GM12891 (cell line): ENCODE data around the gene CDK6.

ENCODE experiments used
- POLR2A ChIP-seq: IDR thresholded peaks from 2 replicates; pipeline ENCODE4 v1.6.1; 2011; ENCODE audit warnings: low read depth, low read length, control low read depth
- TAF1 ChIP-seq: IDR thresholded peaks from 2 replicates; pipeline ENCODE4 v1.6.1; 2011; ENCODE audit warnings: low read depth, low read length, control low read depth

GRCh38 chr7:92569137-92569536, 267.2 kb downstream of the CDK6 start:
- no peak for TF ChIP-seq TAF1
- no peak for TF ChIP-seq POLR2A
